Measurements from ENCODE around the gene ATG9B.
"Not testable (repeated sequence)": the region's sequence is repeated elsewhere in the genome, so short reads cannot be mapped to it uniquely, and the experiment has no call there.

Gene ATG9B

GRCh38 chr7:151014950-151015349 lies 9.3 kb downstream of the ATG9B start:
- no peak for DNase-seq

- peak; percentile 89 for DNase-seq
Observed at GRCh38 chr7:151013733-151014497, 10.4 kb downstream of the ATG9B start.

GRCh38 chr7:151013356-151013732 lies 10.9 kb downstream of the ATG9B start:
- no peak for DNase-seq

- DNase-seq: no peak
Observed at GRCh38 chr7:151012911-151013347, 11.4 kb downstream of the ATG9B start.

- DNase-seq: no peak
Observed at GRCh38 chr7:151012031-151012692, 12.1 kb downstream of the ATG9B start.

- not testable (repeated sequence) for DNase-seq
Observed at GRCh38 chr7:151011616-151012015, 12.7 kb downstream of the ATG9B start.

- no peak for DNase-seq
Observed at GRCh38 chr7:151011097-151011409, 13.2 kb downstream of the ATG9B start.

- DNase-seq: no peak
Observed at GRCh38 chr7:151010307-151011096, 13.8 kb downstream of the ATG9B start.

GRCh38 chr7:151010037-151010306 lies 14.3 kb downstream of the ATG9B start:
- no peak for DNase-seq

GRCh38 chr7:151009327-151010036 lies 14.8 kb downstream of the ATG9B start:
- DNase-seq: no peak

- peak; percentile 63 for DNase-seq
Observed at GRCh38 chr7:151008511-151009323, 15.6 kb downstream of the ATG9B start.

GRCh38 chr7:151008143-151008510 lies 16.2 kb downstream of the ATG9B start:
- no peak for DNase-seq

- DNase-seq: no peak
Observed at GRCh38 chr7:151007469-151007898, 16.8 kb downstream of the ATG9B start.

GRCh38 chr7:151006590-151007300 lies 17.5 kb downstream of the ATG9B start:
- no peak for DNase-seq

GRCh38 chr7:151005566-151005965 lies 18.7 kb downstream of the ATG9B start:
- no peak for DNase-seq

GRCh38 chr7:151003572-151003971 lies 20.7 kb downstream of the ATG9B start:
- DNase-seq: no peak

GRCh38 chr7:151001546-151001945 lies 22.7 kb downstream of the ATG9B start:
- DNase-seq: no peak

- DNase-seq: no peak
Observed at GRCh38 chr7:151000897-151001495, 23.3 kb downstream of the ATG9B start.

- no peak for DNase-seq
Observed at GRCh38 chr7:150999497-151000230, 24.6 kb downstream of the ATG9B start.

GRCh38 chr7:150999001-150999400 lies 25.3 kb downstream of the ATG9B start:
- DNase-seq: no peak

- DNase-seq: no peak
Observed at GRCh38 chr7:150998341-150998740, 26.0 kb downstream of the ATG9B start.
